Measurements from ENCODE around the gene TMTC1. TPM values are rescaled to one million over a fixed set of nuclear protein-coding genes. Genes with fewer than 3 reads are reported as not detected.

The TMTC1 gene
- total and polyA plus RNA-seq, 7 donors: 15.8 to 45.8 (median 30.4) TPM

GRCh38 chr12:29616664-29617406 lies 166.9 kb downstream of the TMTC1 start:
- Histone ChIP-seq H3K36me3 (ENCODE audit: insufficient read depth in 1 of 2, low read depth in 1 of 2) (peaks cover 0 to 15% of the 10 kb centered on the region in 2 donors), H3K27ac (no peak overlapping the region), H3K4me1 (peaks cover 6% of the 10 kb centered on the region), H3K27me3 (ENCODE audit: insufficient read depth in 3 of 3, low read length in 2 of 3) (no peaks in the 10 kb centered on the region), H3K9me3 (no peaks in the 10 kb centered on the region), H3K4me3 (no peak overlapping the region)
- DNase-seq (no peak), ATAC-seq (peak in 2 of 4 donors; percentile 53 to 60)
- no peak for TF ChIP-seq CTCF (IDR thresholded peaks at IDR 0.05)
- 75 to 90% (median 90%) methylated on average over 6 of the region's 6 CpGs for WGBS, 3 donors
- intact Hi-C loops (cut with DNase I): no loop called here

- H3K27me3 ChIP-seq (ENCODE audit: insufficient read depth in 3 of 3, low read length in 2 of 3): no peaks in the 10 kb centered on the region
- H3K4me1 ChIP-seq: peaks cover 20% of the 10 kb centered on the region
- ATAC-seq: no peak
- no peaks in the 10 kb centered on the region for H3K9me3 ChIP-seq
- no peak overlapping the region for H3K4me3 ChIP-seq
- intact Hi-C loops (cut with DNase I): no loop called here
- no peak overlapping the region for H3K27ac ChIP-seq
- peaks cover 0 to 12% of the 10 kb centered on the region in 2 donors for H3K36me3 ChIP-seq (ENCODE audit: insufficient read depth in 1 of 2, low read depth in 1 of 2)
- WGBS, 3 donors: 70 to 76% (median 76%) methylated on average over 2 of the region's 2 CpGs
- TF ChIP-seq CTCF (IDR thresholded peaks at IDR 0.05): no peak
- no peak for DNase-seq
These were observed 168.9 kb downstream of the TMTC1 start for GRCh38 chr12:29614694-29615325.

GRCh38 chr12:29612912-29613311 lies 170.8 kb downstream of the TMTC1 start:
- Histone ChIP-seq H3K27me3 (ENCODE audit: insufficient read depth in 3 of 3, low read length in 2 of 3) (no peaks in the 10 kb centered on the region), H3K4me1 (peaks cover 20% of the 10 kb centered on the region), H3K4me3 (no peak overlapping the region), H3K27ac (no peak overlapping the region), H3K36me3 (ENCODE audit: insufficient read depth in 1 of 2, low read depth in 1 of 2) (peaks cover 0 to 10% of the 10 kb centered on the region in 2 donors), H3K9me3 (no peaks in the 10 kb centered on the region)
- no peak for ATAC-seq
- DNase-seq: no peak
- intact Hi-C loops (cut with DNase I): no loop called here
- TF ChIP-seq CTCF (IDR thresholded peaks at IDR 0.05): no peak

- TF ChIP-seq CTCF (IDR thresholded peaks at IDR 0.05): no peak
- no peaks in the 10 kb centered on the region for H3K27me3 ChIP-seq (ENCODE audit: insufficient read depth in 3 of 3, low read length in 2 of 3)
- H3K4me1 ChIP-seq: peaks cover 20% of the 10 kb centered on the region
- H3K4me3 ChIP-seq: no peak overlapping the region
- no peaks in the 10 kb centered on the region for H3K9me3 ChIP-seq
- H3K27ac ChIP-seq: no peak overlapping the region
- intact Hi-C loops (cut with DNase I): no loop called here
- peak; percentile 93 to 98 (median 96) for ATAC-seq
- 17 to 27% (median 24%) methylated on average over 3 of the region's 3 CpGs for WGBS, 3 donors
- peaks cover 0 to 10% of the 10 kb centered on the region in 2 donors for H3K36me3 ChIP-seq (ENCODE audit: insufficient read depth in 1 of 2, low read depth in 1 of 2)
- DNase-seq: no peak
These were observed 171.8 kb downstream of the TMTC1 start for GRCh38 chr12:29611906-29612305.

Measured in psoas muscle (tissue), 8 donors.